Suprapubic skin (tissue), 4 donors: Measurements from ENCODE around the gene ADGRD2.

Experiments
- EP300 ChIP-seq: sonication (generic); formaldehyde crosslinking; IDR thresholded peaks from one replicate; pipeline ENCODE4 v1.6.1; 2017; ENCODE audit warnings: antibody characterized with exemption
- POLR2A ChIP-seq, 2 donors: fragments of 450-650 bp; IDR thresholded peaks; one replicate each; pipeline ENCODE4 v1.6.1; 2017; ENCODE audit warnings: antibody characterized with exemption in 2 of 2, mild to moderate bottlenecking in 2 of 2, moderate library complexity in 2 of 2
- POLR2AphosphoS5 ChIP-seq, 3 donors: sonication (generic); formaldehyde crosslinking; IDR thresholded peaks; one replicate each; pipeline ENCODE4 v1.6.1; 2017; ENCODE audit warnings: antibody characterized with exemption in 3 of 3
- TF ChIP-seq, protein P1 (sequence below), 2 donors: fragments of 200-600 bp in 1 of 2; fragments of 450-650 bp in 1 of 2; sonication (generic) in 1 of 2; IDR thresholded peaks; one replicate each; pipeline ENCODE4 v1.5.1; 2016 to 2019; ENCODE audit warnings: antibody characterized with exemption in 2 of 2, mild to moderate bottlenecking in 1 of 2, moderate library complexity in 1 of 2

DNA sequence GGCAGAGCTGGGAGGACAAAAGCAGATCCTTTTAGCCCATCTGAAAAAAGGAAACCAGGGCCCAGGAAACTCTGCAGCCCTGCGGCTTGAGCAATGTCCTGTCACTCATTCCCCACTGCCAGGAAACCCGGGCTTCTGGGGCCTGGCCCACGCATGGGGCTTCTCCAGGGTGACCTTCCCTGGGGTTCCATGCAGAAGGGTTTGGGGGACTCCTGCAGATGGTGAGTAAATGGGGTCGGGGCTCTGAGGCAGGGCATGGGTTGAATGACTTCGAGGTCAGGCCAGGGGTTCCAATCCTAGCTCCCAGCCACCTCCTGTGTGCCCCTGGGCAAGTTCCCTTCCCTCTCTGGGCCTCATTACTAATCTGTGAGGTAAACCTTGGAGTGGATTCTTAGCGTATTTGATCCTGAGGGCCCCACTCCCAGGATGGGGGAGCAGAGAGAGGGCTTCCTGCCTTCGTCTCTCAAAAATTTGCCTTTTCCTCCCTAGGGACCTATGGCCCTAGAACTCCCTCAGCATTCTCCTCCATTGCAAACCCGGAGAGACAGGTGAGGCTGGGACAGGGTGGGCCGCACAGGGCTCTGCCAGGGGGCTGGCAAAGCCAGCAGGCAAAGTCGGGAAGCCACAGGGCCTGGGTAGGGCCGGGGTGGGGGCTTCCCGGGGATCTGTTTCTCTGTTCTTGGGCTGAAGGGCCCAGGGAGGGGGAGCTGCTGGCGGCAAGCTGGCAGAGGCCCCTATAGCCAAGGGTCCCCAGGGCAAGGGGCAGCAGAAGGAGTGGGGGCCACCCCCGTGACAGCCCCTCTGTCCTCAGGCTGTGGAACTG, 25.8 kb downstream of the ADGRD2 start:
- TF ChIP-seq, protein P1, sequence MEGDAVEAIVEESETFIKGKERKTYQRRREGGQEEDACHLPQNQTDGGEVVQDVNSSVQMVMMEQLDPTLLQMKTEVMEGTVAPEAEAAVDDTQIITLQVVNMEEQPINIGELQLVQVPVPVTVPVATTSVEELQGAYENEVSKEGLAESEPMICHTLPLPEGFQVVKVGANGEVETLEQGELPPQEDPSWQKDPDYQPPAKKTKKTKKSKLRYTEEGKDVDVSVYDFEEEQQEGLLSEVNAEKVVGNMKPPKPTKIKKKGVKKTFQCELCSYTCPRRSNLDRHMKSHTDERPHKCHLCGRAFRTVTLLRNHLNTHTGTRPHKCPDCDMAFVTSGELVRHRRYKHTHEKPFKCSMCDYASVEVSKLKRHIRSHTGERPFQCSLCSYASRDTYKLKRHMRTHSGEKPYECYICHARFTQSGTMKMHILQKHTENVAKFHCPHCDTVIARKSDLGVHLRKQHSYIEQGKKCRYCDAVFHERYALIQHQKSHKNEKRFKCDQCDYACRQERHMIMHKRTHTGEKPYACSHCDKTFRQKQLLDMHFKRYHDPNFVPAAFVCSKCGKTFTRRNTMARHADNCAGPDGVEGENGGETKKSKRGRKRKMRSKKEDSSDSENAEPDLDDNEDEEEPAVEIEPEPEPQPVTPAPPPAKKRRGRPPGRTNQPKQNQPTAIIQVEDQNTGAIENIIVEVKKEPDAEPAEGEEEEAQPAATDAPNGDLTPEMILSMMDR (IDR thresholded peaks at IDR 0.05), result no peak
- TF ChIP-seq POLR2A (IDR thresholded peaks at IDR 0.05) (no peak), POLR2AphosphoS5 (IDR thresholded peaks at IDR 0.05) (no peak), EP300 (no peak)
